Measurements from ENCODE around the gene RGS7.

The RGS7 gene

GRCh38 chr1:240917976-240918375 is 439.0 kb downstream of the RGS7 start:
- H3K4me3 ChIP-seq (ENCODE audit: low read depth, low read length) = no peak overlapping the region
- no peak for DNase-seq (ENCODE audit: low read depth)
- TF ChIP-seq MYC (IDR thresholded peaks at IDR 0.05; ENCODE audit: low read depth, low read length) (no peak), POLR2A (IDR thresholded peaks at IDR 0.05; ENCODE audit: extremely low read depth, insufficient read length) (no peak), CTCF (IDR thresholded peaks at IDR 0.05; ENCODE audit: low read depth, low read length) (no peak), MAX (IDR thresholded peaks at IDR 0.05; ENCODE audit: low read depth, low read length) (no peak)

- no peak overlapping the region for H3K4me3 ChIP-seq (ENCODE audit: low read depth, low read length)
- DNase-seq (ENCODE audit: low read depth) = no peak
- TF ChIP-seq MAX (IDR thresholded peaks at IDR 0.05; ENCODE audit: low read depth, low read length) (no peak), MYC (IDR thresholded peaks at IDR 0.05; ENCODE audit: low read depth, low read length) (no peak), POLR2A (IDR thresholded peaks at IDR 0.05; ENCODE audit: extremely low read depth, insufficient read length) (no peak), CTCF (IDR thresholded peaks at IDR 0.05; ENCODE audit: low read depth, low read length) (no peak)
These were observed 442.5 kb downstream of the RGS7 start for GRCh38 chr1:240914506-240914905.

GRCh38 chr1:240912821-240913220 is 444.2 kb downstream of the RGS7 start:
- H3K4me3 ChIP-seq (ENCODE audit: low read depth, low read length) = no peak overlapping the region
- no peak for DNase-seq (ENCODE audit: low read depth)
- TF ChIP-seq MYC (IDR thresholded peaks at IDR 0.05; ENCODE audit: low read depth, low read length) (no peak), MAX (IDR thresholded peaks at IDR 0.05; ENCODE audit: low read depth, low read length) (no peak), CTCF (IDR thresholded peaks at IDR 0.05; ENCODE audit: low read depth, low read length) (no peak), POLR2A (IDR thresholded peaks at IDR 0.05; ENCODE audit: extremely low read depth, insufficient read length) (no peak)

GRCh38 chr1:240909701-240910457 is 447.1 kb downstream of the RGS7 start:
- H3K4me3 ChIP-seq (ENCODE audit: low read depth, low read length) = no peak overlapping the region
- no peak for DNase-seq (ENCODE audit: low read depth)
- TF ChIP-seq MYC (IDR thresholded peaks at IDR 0.05; ENCODE audit: low read depth, low read length) (no peak), POLR2A (IDR thresholded peaks at IDR 0.05; ENCODE audit: extremely low read depth, insufficient read length) (no peak), CTCF (IDR thresholded peaks at IDR 0.05; ENCODE audit: low read depth, low read length) (no peak)

- no peak overlapping the region for H3K4me3 ChIP-seq (ENCODE audit: low read depth, low read length)
- no peak for DNase-seq (ENCODE audit: low read depth)
- TF ChIP-seq CTCF (IDR thresholded peaks at IDR 0.05; ENCODE audit: low read depth, low read length) = no peak
- TF ChIP-seq MYC (IDR thresholded peaks at IDR 0.05; ENCODE audit: low read depth, low read length) = no peak
- TF ChIP-seq POLR2A (IDR thresholded peaks at IDR 0.05; ENCODE audit: extremely low read depth, insufficient read length) = no peak
- TF ChIP-seq MAX (IDR thresholded peaks at IDR 0.05; ENCODE audit: low read depth, low read length) = no peak
These were observed 450.5 kb downstream of the RGS7 start for GRCh38 chr1:240906477-240906876.
